ENCODE data around the gene RMRP.

Gene RMRP

DNA sequence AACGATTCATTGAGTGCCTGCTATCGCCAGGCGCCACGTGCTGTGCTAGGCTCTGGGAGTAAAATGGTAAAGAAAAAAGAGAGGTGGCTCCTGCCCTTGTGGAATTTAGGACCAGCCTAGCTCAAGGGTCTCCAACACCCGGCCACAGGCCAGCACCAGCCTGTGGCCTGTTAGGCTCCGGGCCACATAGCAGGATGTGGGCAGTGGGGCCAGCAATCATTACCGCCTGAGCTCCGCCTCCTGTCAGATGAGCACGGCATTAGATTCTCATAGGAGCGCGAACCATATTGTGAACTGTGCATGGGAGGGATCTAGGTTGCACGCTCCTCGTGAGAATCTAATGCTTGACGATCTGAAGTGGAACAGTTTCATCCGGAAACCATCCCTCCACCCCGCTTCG is 1.5 kb downstream of the RMRP start:
- Histone ChIP-seq H3K4me3 (ENCODE audit: severe bottlenecking) (no peak overlapping the region), H3K4me1 (ENCODE audit: insufficient read depth, poor library complexity, severe bottlenecking) (peaks cover 21% of the 10 kb centered on the region), H3K36me3 (ENCODE audit: low read depth) (peaks cover 21% of the 10 kb centered on the region), H3K9me3 (ENCODE audit: severe bottlenecking) (no peaks in the 10 kb centered on the region), H3K27me3 (ENCODE audit: insufficient read depth, poor library complexity, severe bottlenecking) (no peaks in the 10 kb centered on the region), H3K27ac (ENCODE audit: poor library complexity, severe bottlenecking) (no peak overlapping the region)
- DNase-seq (ENCODE audit: low spot score) (no peak), ATAC-seq (ENCODE audit: low read depth) (no peak)
- no peak for TF ChIP-seq CTCF (IDR thresholded peaks at IDR 0.05; ENCODE audit: poor library complexity, severe bottlenecking)

GRCh38 chr9:35653611-35654010 is 4.2 kb downstream of the RMRP start:
- DNase-seq (ENCODE audit: low spot score) = no peak
- no peaks in the 10 kb centered on the region for H3K36me3 ChIP-seq (ENCODE audit: low read depth)
- no peak for TF ChIP-seq CTCF (IDR thresholded peaks at IDR 0.05; ENCODE audit: poor library complexity, severe bottlenecking)
- peaks cover 13% of the 10 kb centered on the region for H3K4me1 ChIP-seq (ENCODE audit: insufficient read depth, poor library complexity, severe bottlenecking)
- no peak overlapping the region for H3K4me3 ChIP-seq (ENCODE audit: severe bottlenecking)
- no peak for ATAC-seq (ENCODE audit: low read depth)
- H3K9me3 ChIP-seq (ENCODE audit: severe bottlenecking) = no peaks in the 10 kb centered on the region
- H3K27me3 ChIP-seq (ENCODE audit: insufficient read depth, poor library complexity, severe bottlenecking) = no peaks in the 10 kb centered on the region
- peak overlapping the region; percentile 38 for H3K27ac ChIP-seq (ENCODE audit: poor library complexity, severe bottlenecking)

DNA sequence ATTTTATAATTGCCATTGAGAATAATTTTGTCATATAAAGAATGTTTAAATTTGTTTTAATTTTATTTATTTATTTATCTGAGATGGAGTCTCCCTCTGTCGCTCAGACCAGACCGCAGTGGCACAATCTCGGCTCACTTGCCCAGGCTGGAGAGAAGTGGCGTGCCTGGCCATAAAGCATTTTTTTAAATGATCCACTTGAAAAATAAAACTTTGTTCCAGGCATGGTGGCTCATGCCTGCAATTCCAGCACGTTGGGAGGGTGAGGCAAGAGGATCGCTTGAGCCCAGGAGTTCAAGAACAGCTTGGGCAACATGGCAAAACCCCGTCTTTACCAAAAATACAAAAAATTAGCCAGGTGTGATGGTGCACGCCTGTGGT is 5.0 kb downstream of the RMRP start:
- Histone ChIP-seq H3K4me3 (ENCODE audit: severe bottlenecking) (no peak overlapping the region), H3K36me3 (ENCODE audit: low read depth) (no peaks in the 10 kb centered on the region), H3K27me3 (ENCODE audit: insufficient read depth, poor library complexity, severe bottlenecking) (no peaks in the 10 kb centered on the region), H3K27ac (ENCODE audit: poor library complexity, severe bottlenecking) (peak overlapping the region; percentile 38), H3K4me1 (ENCODE audit: insufficient read depth, poor library complexity, severe bottlenecking) (peaks cover 13% of the 10 kb centered on the region), H3K9me3 (ENCODE audit: severe bottlenecking) (no peaks in the 10 kb centered on the region)
- DNase-seq (ENCODE audit: low spot score) = no peak
- ATAC-seq (ENCODE audit: low read depth) = no peak
- TF ChIP-seq CTCF (IDR thresholded peaks at IDR 0.05; ENCODE audit: poor library complexity, severe bottlenecking) = no peak

DNA sequence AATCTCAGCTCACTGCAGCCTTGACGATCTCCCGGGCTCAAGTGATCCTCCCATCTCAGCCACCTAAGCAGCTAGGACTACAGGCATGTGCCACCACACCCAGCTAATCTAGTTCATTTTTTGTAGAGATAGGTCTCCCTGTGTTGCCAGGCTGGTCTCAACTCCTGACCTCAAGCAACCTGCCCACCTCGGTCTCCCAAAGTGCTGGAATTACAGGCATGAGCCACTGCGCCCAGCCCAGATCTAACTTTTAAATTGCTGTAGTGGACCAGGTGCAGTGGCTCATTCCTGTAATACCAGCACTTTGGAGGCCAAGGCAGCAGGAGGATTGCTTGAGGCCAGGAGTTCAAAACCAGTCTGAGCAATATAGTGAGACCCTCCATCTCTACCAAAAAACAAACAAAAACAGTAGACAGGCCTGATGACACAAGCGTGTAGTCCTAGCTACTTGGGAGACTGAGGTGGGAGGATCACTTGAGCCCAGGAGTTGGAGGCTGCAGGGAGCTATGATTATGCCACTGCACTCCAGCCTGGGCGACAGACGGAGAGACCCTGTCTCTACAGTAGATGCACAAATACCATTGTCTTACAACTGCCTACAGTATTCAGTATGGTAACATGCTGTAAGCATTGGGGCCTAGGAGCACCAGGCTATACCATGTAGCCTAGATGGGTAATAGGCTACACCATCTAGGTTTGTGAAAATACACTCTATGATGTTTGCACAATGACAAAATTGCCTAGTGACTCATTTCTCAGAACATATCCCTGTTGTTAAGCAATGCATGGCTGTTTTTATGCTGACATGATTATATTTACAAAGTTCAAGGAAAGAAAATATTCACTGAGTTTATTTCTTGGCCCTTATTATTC is 5.6 kb downstream of the RMRP start:
- Histone ChIP-seq H3K36me3 (ENCODE audit: low read depth) (no peaks in the 10 kb centered on the region), H3K4me3 (ENCODE audit: severe bottlenecking) (no peak overlapping the region), H3K27me3 (ENCODE audit: insufficient read depth, poor library complexity, severe bottlenecking) (no peaks in the 10 kb centered on the region), H3K4me1 (ENCODE audit: insufficient read depth, poor library complexity, severe bottlenecking) (peaks cover 13% of the 10 kb centered on the region), H3K27ac (ENCODE audit: poor library complexity, severe bottlenecking) (peak overlapping the region; percentile 38), H3K9me3 (ENCODE audit: severe bottlenecking) (no peaks in the 10 kb centered on the region)
- no peak for TF ChIP-seq CTCF (IDR thresholded peaks at IDR 0.05; ENCODE audit: poor library complexity, severe bottlenecking)
- DNase-seq (ENCODE audit: low spot score) (no peak), ATAC-seq (ENCODE audit: low read depth) (peak; percentile 80)

Data from RWPE2 (cell line).